ACC112 (cell line): ENCODE results near the gene D2HGDH.
"Not testable (repeated sequence)": the region's sequence is repeated elsewhere in the genome, so short reads cannot be mapped to it uniquely, and the experiment has no call there.

Source experiments
- H2AFZ ChIP-seq: fragments of 200-600 bp; sonication (generic); one replicate; pipeline ENCODE4 v1.6.0; 2017; ENCODE audit warnings: antibody characterized with exemption, low read length; ENCODE audit not compliant: unreplicated experiment
- H3K27ac ChIP-seq: fragments of 200-600 bp; sonication (generic); 2 replicates; pipeline ENCODE4 v1.5.1; 2014; ENCODE audit warnings: low read depth, mild to moderate bottlenecking, antibody characterized with exemption, low read length, moderate library complexity
- H3K27me3 ChIP-seq: fragments of 200-600 bp; sonication (generic); 2 replicates; pipeline ENCODE4 v1.6.1; 2014; ENCODE audit warnings: mild to moderate bottlenecking, antibody characterized with exemption, low read length, moderate library complexity, mixed read lengths; ENCODE audit not compliant: insufficient read depth
- H3K36me3 ChIP-seq: fragments of 200-600 bp; sonication (generic); 2 replicates; pipeline ENCODE4 v1.6.1; 2016; ENCODE audit warnings: mild to moderate bottlenecking, antibody characterized with exemption, low read length, moderate library complexity, mixed read lengths; ENCODE audit not compliant: insufficient read depth
- H3K4me1 ChIP-seq: fragments of 200-600 bp; sonication (generic); one replicate; pipeline ENCODE4 v1.6.1; 2016; ENCODE audit warnings: low read length, mixed read lengths; ENCODE audit not compliant: insufficient read depth, unreplicated experiment, control insufficient read depth
- H3K4me3 ChIP-seq: fragments of 200-600 bp; sonication (generic); 2 replicates; pipeline ENCODE4 v1.5.1; 2014; ENCODE audit warnings: mild to moderate bottlenecking, low read depth, low read length
- H3K79me2 ChIP-seq: fragments of 200-600 bp; sonication (generic); one replicate; pipeline ENCODE4 v1.6.0; 2016; ENCODE audit warnings: low read length; ENCODE audit not compliant: control insufficient read depth, unreplicated experiment, insufficient read depth

The D2HGDH gene

DNA sequence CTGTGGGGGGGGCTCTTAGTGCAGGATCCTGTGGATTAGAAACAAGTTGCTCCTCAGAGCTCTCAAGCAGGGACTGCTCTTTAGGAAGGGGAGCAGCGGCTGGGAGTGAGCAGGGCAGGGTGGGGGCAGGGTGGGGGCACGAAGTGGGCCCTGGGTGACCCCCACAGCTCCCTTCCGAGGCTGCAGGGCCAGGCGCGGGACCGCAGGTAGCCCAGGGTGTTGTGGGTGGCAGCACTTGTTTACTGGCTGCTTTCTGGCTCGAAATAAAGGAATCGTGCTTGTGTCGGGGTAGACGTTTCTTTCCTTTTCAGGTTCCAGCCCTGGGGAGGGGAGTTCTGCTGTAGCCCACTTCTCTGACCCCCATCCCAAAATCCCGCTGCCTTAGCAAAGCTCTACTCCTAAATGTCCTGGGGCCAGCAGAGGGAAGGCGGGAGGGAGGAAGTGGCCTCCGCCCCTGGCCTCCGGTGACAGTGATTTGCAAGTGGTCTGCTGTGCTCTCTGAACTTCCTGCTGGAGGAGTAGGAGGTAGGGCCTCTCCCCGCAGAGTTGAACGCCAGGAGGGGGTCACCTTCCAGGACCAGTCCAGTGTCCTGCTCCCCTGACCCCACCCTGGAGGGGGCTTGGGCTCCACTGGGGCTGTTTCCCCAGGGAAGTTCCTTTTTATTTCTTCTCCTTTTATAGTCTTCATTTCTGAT is 82.8 kb downstream of the D2HGDH start:
- no peaks in the 10 kb centered on the region for H3K79me2 ChIP-seq
- H2AFZ ChIP-seq = no peak overlapping the region
- no peak overlapping the region for H3K27ac ChIP-seq
- H3K27me3 ChIP-seq = no peaks in the 10 kb centered on the region
- H3K4me1 ChIP-seq = no peaks in the 10 kb centered on the region
- H3K36me3 ChIP-seq = no peaks in the 10 kb centered on the region
- H3K4me3 ChIP-seq = no peak overlapping the region

DNA sequence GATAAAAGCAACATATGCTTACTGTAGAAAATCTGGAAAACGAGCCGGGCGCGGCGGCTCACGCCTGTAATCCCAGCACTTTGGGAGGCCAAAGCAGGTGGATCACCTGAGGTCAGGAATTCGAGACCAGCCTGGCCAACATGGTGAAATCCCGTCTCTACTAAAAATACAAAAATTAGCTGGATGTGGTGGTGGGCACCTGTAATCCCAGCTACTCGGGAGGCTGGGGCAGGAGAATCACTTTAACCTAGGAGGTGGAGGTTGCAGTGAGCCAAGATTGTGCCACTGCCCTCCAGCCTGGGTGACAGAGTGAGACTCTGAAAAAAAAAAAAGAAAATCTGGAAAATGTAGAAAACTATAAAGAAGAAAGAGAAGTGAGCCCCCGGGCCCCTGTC is 83.4 kb downstream of the D2HGDH start:
- not testable (repeated sequence) for H3K79me2 ChIP-seq, H3K27ac ChIP-seq, H2AFZ ChIP-seq, H3K4me1 ChIP-seq, H3K36me3 ChIP-seq, H3K27me3 ChIP-seq, H3K4me3 ChIP-seq
